ENCODE results near the gene CELA3B. TPM values are rescaled to one million over a fixed set of nuclear protein-coding genes. Genes with fewer than 3 reads are reported as not detected.

CELA3B gene
- total and polyA plus RNA-seq, 2 of the 13 experiments (the other 11 are each of a cell fraction or from before 2014, with no cell fraction given) = 0.34 TPM; not detected in 1

GRCh38 chr1:21944733-21945073 lies 32.1 kb upstream of the CELA3B start (continued):
- TF ChIP-seq ZBTB33 (CRISPR knock-in tag; IDR thresholded peaks at IDR 0.05) = no peak
- TF ChIP-seq ZBTB20 (CRISPR knock-in tag; IDR thresholded peaks at IDR 0.05; ENCODE audit: borderline replicate concordance, low read depth) = no peak
- no peak for TF ChIP-seq RFXAP (CRISPR knock-in tag; IDR thresholded peaks at IDR 0.05; ENCODE audit: borderline replicate concordance)

GRCh38 chr1:21946836-21947587 lies 29.8 kb upstream of the CELA3B start:
- no peak overlapping the region for H2AFZ ChIP-seq (ENCODE audit: low read length)
- no peaks in the 10 kb centered on the region for H4K20me1 ChIP-seq (ENCODE audit: insufficient read depth, low read length)
- ChIA-PET CTCF (ENCODE audit: low intra/inter-chr PET ratio, low total read pairs) (interaction anchor here (0.8 kb wide), 1 partner anchor 17 kb away, joined by 3 read pairs; no protein-coding TSS in a partner anchor), POLR2A (no interaction called here)
- in situ Hi-C loops (cut with HindIII; ENCODE audit: extremely low pct_ligation_motif_present, low pct_unique_long_range_greater_than_20kb) = no loop called here
- peak; percentile 72 for DNase-seq (ENCODE audit: low spot score)
- peak overlapping the region in 1 of 3 experiments; percentile 41; a peak in 1 of 6 replicates for H3K4me3 ChIP-seq (replicated peaks in 1 of 3; ENCODE audit: insufficient read depth in 1 of 3, low read depth in 2 of 3, low read length in 3 of 3)
- ATAC-seq = peak; percentile 91
- H3K79me2 ChIP-seq (ENCODE audit: insufficient read depth, low read length) = no peaks in the 10 kb centered on the region
- WGBS (ENCODE audit: low lambda C conversion rate) = 54% methylated on average over 4 of the region's 11 CpGs
- BruUV-seq (replicated peaks) = no TSS peak
- H3K36me3 ChIP-seq (replicated peaks in 1 of 2; ENCODE audit: control insufficient read depth in 1 of 2, insufficient read depth in 2 of 2, low read length in 2 of 2) = no peaks in the 10 kb centered on the region
- H3K4me2 ChIP-seq (ENCODE audit: low read depth, low read length) = peak overlapping the region; percentile 58
- H3K27me3 ChIP-seq (ENCODE audit: control insufficient read depth in 1 of 2, insufficient read depth in 2 of 2, low read length in 2 of 2) = peaks cover 4 to 49% of the 10 kb centered on the region in 2 experiments
- intact Hi-C loops (cut with micrococcal nuclease; ENCODE audit: unreplicated experiment) = no loop called here
- peaks cover 37% of the 10 kb centered on the region for H3K4me1 ChIP-seq (ENCODE audit: insufficient read depth, low read length)
- H3K27ac ChIP-seq (ENCODE audit: extremely low read length, insufficient read depth, low read length) = no peak overlapping the region
- no peaks in the 10 kb centered on the region for H3K9me3 ChIP-seq (ENCODE audit: low read length)
- H3K9ac ChIP-seq (ENCODE audit: insufficient read depth, low read depth, low read length) = no peak overlapping the region
- FAIRE-seq = peak; percentile 21
- TF ChIP-seq HNF4G (IDR thresholded peaks at IDR 0.05; ENCODE audit: borderline replicate concordance, low read depth, low read length) = no peak
- peak; percentile 79; the same call in 1 of the 2 replicates for TF ChIP-seq HNF4G (CRISPR knock-in tag; IDR thresholded peaks at IDR 0.05; ENCODE audit: borderline replicate concordance, low read depth)
- no peak for TF ChIP-seq ZBTB3 (CRISPR knock-in tag; IDR thresholded peaks at IDR 0.05; ENCODE audit: borderline replicate concordance, low read depth)
- peak; percentile 71; the same call in 1 of the 2 replicates for TF ChIP-seq MTA1 (CRISPR knock-in tag; IDR thresholded peaks at IDR 0.05; ENCODE audit: borderline replicate concordance)
- peak; percentile 68; the same call in 1 of the 2 replicates for TF ChIP-seq ZNF547 (CRISPR knock-in tag; IDR thresholded peaks at IDR 0.05)
- TF ChIP-seq ZNF607 (CRISPR knock-in tag; IDR thresholded peaks at IDR 0.05; ENCODE audit: borderline replicate concordance) = peak; percentile 53; the same call in 1 of the 2 replicates
- no peak for TF ChIP-seq CERS6 (CRISPR knock-in tag; IDR thresholded peaks at IDR 0.05)
- no peak for TF ChIP-seq ZBTB46 (CRISPR knock-in tag; IDR thresholded peaks at IDR 0.05; ENCODE audit: borderline replicate concordance)
- TF ChIP-seq RCOR2 (CRISPR knock-in tag; IDR thresholded peaks at IDR 0.05) = no peak
- TF ChIP-seq ZC3H4 (CRISPR knock-in tag; IDR thresholded peaks at IDR 0.05; ENCODE audit: borderline replicate concordance) = no peak

Measured in HepG2 (cell line).